Adrenal gland (tissue), 5 donors: ENCODE measurements around the gene SMIM45.

Experiments
- POLR2A ChIP-seq, 2 donors: fragments of 450-650 bp; IDR thresholded peaks; one replicate each; pipeline ENCODE4 v1.6.1; 2017; ENCODE audit warnings: antibody characterized with exemption in 2 of 2, mild to moderate bottlenecking in 2 of 2, moderate library complexity in 1 of 2
- TF ChIP-seq, protein P1 (sequence below), 6 experiments: fragments of 450-650 bp in 4 of 6; fragments of 200-600 bp in 2 of 6; sonication (generic) in 1 of 6; IDR thresholded peaks; 1 replicate in 5 of 6; 2 replicates in 1 of 6; pipeline versions ENCODE4 v1.5.1 to v1.8.0; 2016 to 2021; ENCODE audit warnings: antibody characterized with exemption in 6 of 6, mild to moderate bottlenecking in 2 of 6, moderate library complexity in 1 of 6
- donor health status: DM: no; HTN: no; CAD: no.

DNA sequence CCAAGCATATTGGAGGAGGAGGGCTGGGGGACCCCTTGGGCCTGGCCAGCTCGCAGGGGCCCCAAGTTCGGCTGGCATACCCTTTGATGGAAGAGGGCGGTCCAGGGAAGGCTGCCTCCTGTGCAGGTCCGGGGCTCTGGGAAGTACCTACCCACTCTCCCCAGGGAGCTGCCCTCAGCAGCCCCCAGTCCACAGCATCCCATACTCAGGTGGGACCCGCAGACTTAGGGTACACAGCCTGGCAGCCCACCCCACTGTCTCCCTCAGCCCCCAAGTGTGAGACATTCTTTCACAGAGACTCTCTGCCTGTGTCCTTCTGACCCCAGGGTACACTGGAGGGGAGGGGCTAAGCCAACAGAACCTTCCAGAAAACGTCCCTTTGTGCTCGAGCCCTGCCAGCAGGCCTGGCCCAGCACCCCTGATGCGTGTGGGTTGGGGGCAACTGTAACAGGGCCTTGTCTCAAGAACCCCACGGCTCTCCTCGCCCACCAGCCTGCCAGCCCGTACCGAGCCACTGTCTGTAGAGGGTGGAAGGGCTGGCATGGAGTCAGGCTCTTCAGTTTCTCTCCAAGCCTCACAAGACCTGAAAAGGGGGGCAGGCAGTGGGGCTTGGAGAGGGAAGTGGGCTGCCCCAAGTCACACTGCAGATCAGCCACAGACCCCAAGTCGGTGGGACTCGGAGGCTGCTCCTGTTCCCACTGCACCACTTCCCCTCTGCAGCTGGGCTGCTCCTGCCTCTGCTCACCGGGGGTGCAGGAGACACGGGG, 18.4 kb upstream of the SMIM45 start:
- TF ChIP-seq, protein P1, sequence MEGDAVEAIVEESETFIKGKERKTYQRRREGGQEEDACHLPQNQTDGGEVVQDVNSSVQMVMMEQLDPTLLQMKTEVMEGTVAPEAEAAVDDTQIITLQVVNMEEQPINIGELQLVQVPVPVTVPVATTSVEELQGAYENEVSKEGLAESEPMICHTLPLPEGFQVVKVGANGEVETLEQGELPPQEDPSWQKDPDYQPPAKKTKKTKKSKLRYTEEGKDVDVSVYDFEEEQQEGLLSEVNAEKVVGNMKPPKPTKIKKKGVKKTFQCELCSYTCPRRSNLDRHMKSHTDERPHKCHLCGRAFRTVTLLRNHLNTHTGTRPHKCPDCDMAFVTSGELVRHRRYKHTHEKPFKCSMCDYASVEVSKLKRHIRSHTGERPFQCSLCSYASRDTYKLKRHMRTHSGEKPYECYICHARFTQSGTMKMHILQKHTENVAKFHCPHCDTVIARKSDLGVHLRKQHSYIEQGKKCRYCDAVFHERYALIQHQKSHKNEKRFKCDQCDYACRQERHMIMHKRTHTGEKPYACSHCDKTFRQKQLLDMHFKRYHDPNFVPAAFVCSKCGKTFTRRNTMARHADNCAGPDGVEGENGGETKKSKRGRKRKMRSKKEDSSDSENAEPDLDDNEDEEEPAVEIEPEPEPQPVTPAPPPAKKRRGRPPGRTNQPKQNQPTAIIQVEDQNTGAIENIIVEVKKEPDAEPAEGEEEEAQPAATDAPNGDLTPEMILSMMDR (IDR thresholded peaks at IDR 0.05) = no peak
- TF ChIP-seq POLR2A (IDR thresholded peaks at IDR 0.05) = no peak
